GM19328 (cell line): Measurements from ENCODE around the gene YJU2.
"Not testable (repeated sequence)": the region's sequence is repeated elsewhere in the genome, so short reads cannot be mapped to it uniquely, and the experiment has no call there.

ENCODE experiments used
- ATAC-seq: cut with Tn5 transposase; IDR thresholded peaks from one replicate; pipeline ENCODE4 v1.9.1; 2021; ENCODE audit warnings: mild to moderate bottlenecking, moderate library complexity; ENCODE audit not compliant: unreplicated experiment

Gene YJU2

GRCh38 chr19:4227771-4228170, 19.1 kb upstream of the YJU2 start:
- ATAC-seq = no peak

GRCh38 chr19:4228765-4229178, 18.1 kb upstream of the YJU2 start:
- no peak for ATAC-seq

GRCh38 chr19:4229179-4229931, 17.5 kb upstream of the YJU2 start, which contains the start of gene EBI3:
Gene EBI3, plus strand, starts transcription at chr19:4229523. Its CDS starts 28 bp downstream, at chr19:4229551.
- no peak for ATAC-seq

GRCh38 chr19:4230237-4230636, 16.6 kb upstream of the YJU2 start:
- ATAC-seq = not testable (repeated sequence)

- not testable (repeated sequence) for ATAC-seq
Observed at GRCh38 chr19:4231521-4231920, 15.4 kb upstream of the YJU2 start.

- not testable (repeated sequence) for ATAC-seq
Observed at GRCh38 chr19:4232139-4232538, 14.7 kb upstream of the YJU2 start.

GRCh38 chr19:4232614-4233281, 14.1 kb upstream of the YJU2 start:
- no peak for ATAC-seq

- ATAC-seq = no peak
Observed at GRCh38 chr19:4233282-4233853, 13.5 kb upstream of the YJU2 start.

- no peak for ATAC-seq
Observed at GRCh38 chr19:4234142-4234861, 12.6 kb upstream of the YJU2 start.

- ATAC-seq = no peak
Observed at GRCh38 chr19:4234862-4235201, 12.0 kb upstream of the YJU2 start.

GRCh38 chr19:4237510-4237909, 9.4 kb upstream of the YJU2 start:
- not testable (repeated sequence) for ATAC-seq

- ATAC-seq = no peak
Observed at GRCh38 chr19:4238831-4239230, 8.0 kb upstream of the YJU2 start.

- no peak for ATAC-seq
Observed at GRCh38 chr19:4241824-4242430, 5.0 kb upstream of the YJU2 start.

GRCh38 chr19:4245938-4246337, 942 bp upstream of the YJU2 start:
- ATAC-seq = not testable (repeated sequence)

GRCh38 chr19:4256563-4256962, 9.7 kb downstream of the YJU2 start:
- no peak for ATAC-seq

- ATAC-seq = no peak
Observed at GRCh38 chr19:4257025-4257424, 10.1 kb downstream of the YJU2 start.

- no peak for ATAC-seq
Observed at GRCh38 chr19:4258181-4258580, 11.3 kb downstream of the YJU2 start.

GRCh38 chr19:4260613-4261191, 13.8 kb downstream of the YJU2 start:
- no peak for ATAC-seq

GRCh38 chr19:4264812-4265211, 17.9 kb downstream of the YJU2 start:
- ATAC-seq = no peak

GRCh38 chr19:4266253-4267000, 19.5 kb downstream of the YJU2 start:
- no peak for ATAC-seq
